Hindlimb muscle (tissue), 1 donor: ENCODE results near the gene DNAH7. TPM values are rescaled to one million over a fixed set of nuclear protein-coding genes. Genes with fewer than 3 reads are reported as not detected.

Experiments used
- DNase-seq: peaks from one replicate; pipeline ENCODE4 v3.0.0-alpha.2; 2013
- polyA plus RNA-seq: library from polyadenylated mRNA; unstranded; fragments of 120-200 nt; gene quantifications from one replicate; pipeline ENCODE4 v1.2.1, GENCODE V29; 2013; ENCODE audit not compliant: insufficient read length

DNAH7 gene
- polyA plus RNA-seq, 1 donor: 0.28 TPM

DNA sequence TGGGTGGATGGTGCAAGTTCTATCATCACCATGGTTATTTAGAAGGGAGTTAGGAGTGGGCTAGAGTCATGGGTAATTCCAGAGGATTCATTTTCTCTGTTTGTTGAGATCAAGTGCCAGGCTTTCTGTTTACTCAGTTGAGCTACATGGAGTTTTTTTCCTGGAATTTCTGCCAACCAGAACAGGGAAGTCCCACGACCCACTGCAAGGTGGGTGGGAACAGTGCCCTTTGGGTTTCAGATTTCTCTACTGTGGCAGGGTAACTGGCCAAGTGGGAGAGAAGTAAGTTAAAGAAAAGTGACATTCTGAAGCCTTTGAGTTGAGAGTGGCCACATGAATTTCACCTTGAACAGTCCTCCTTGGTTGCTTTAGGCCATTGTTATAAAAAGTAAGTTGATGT, 272.8 kb downstream of the DNAH7 start:
- DNase-seq: no peak

GRCh38 chr2:195793881-195794280, 274.8 kb downstream of the DNAH7 start:
- DNase-seq: no peak

- no peak for DNase-seq
Observed at GRCh38 chr2:195782156-195782555, 286.5 kb downstream of the DNAH7 start.

GRCh38 chr2:195779491-195779890, 289.1 kb downstream of the DNAH7 start:
- no peak for DNase-seq

- no peak for DNase-seq
Observed at GRCh38 chr2:195769975-195770374, 298.7 kb downstream of the DNAH7 start.

DNA sequence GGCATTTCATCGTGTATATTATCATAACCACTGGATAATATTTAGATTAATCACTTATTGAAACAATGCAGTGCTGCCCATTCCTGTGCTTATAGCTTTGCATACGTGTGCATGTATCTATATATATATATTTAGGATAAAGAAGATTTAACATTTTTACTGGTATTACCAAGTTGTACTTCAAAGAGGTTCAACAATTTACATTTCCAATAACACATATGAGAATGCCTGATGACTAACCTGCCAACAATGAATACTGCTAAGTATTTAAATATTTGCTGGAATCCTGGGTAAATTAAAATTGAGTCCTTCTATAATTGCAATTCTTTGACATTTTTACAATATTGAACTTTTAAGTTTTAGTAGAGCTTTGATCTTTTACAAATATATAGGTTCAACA, 300.2 kb downstream of the DNAH7 start:
- DNase-seq: no peak

GRCh38 chr2:195766691-195767090, 301.9 kb downstream of the DNAH7 start:
- no peak for DNase-seq

GRCh38 chr2:195763866-195764265, 304.8 kb downstream of the DNAH7 start:
- DNase-seq: no peak

- DNase-seq: no peak
Observed at GRCh38 chr2:195759877-195760276, 308.8 kb downstream of the DNAH7 start.

GRCh38 chr2:195758846-195759245, 309.8 kb downstream of the DNAH7 start:
- no peak for DNase-seq

DNA sequence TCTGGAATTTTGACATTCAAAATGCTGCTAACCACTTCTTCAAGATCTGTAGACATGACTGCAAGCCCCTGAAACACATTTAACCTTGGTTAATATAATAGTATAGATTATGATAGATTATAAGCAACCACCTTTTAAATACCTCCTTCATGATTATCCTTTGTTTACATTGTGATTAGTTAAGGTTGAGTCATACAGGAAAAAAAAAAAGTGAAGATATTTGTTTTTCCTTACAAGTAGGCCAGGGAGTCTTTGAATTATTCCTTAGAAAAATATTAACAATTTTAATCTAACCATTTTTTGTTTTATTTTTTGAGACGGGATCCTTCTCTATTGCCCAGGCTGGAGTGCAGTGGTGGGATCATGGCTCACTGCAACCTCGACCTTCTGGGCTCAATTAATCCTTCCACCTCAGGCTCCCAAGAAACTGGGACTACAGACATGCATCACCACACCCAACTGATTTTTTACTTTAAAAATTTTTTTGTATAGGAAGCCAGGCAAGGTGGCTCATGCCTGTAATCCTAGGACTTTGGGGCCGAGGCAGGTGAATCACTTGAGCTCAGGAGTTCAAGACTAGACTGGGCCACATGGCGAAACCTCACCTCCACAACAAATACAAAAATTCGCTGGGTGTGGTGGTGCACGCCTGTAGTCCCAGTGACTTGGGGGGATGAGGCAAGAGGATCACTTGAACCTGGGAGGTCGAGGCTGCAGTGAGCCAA, 312.3 kb downstream of the DNAH7 start:
- no peak for DNase-seq

- DNase-seq: no peak
Observed at GRCh38 chr2:195741191-195741590, 327.4 kb downstream of the DNAH7 start.

GRCh38 chr2:195737511-195738325, 330.9 kb downstream of the DNAH7 start:
- no peak for DNase-seq

GRCh38 chr2:195735347-195735746, 333.3 kb downstream of the DNAH7 start:
- DNase-seq: no peak

GRCh38 chr2:195734931-195735330, 333.7 kb downstream of the DNAH7 start:
- no peak for DNase-seq

DNA sequence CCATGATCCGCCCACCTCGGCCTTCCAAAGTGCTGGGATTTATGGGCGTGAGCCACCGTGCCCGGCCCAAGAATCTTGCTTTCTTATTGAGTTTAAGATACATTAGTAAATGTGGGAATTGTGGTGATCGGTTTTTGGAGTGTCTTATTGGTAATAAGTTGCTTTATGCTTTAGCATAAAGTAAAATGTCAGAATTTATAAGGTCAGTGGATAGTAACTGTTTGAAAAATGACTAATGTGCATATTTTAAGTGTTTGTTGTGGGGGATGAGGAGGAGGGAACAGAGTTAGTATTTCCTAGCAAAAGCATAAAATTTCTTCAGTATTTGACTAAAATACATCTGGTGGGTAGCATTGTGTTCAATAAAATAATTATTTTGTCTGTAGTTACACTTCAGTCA, 334.2 kb downstream of the DNAH7 start:
- no peak for DNase-seq

GRCh38 chr2:195733831-195734230, 334.8 kb downstream of the DNAH7 start:
- no peak for DNase-seq

GRCh38 chr2:195732574-195732973, 336.1 kb downstream of the DNAH7 start:
- no peak for DNase-seq

DNA sequence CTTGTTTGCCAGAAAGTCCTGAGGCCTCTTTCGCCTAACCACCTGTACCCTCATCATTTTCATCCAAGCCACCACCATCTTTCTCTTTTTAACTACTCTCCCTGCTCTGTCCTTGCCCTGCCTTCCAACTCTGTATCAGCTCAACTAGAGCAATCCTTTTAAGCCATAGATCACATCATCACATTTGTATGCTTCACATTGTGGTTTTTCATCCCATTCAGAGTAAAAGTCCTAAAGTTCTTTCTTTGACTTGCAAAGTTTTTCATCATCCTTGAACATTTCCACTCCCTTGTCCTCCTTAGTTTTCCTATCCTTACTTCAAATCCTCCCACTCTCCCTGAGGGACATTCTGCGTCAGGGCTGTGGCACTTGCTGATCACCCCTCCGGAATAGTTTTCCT, 337.7 kb downstream of the DNAH7 start:
- DNase-seq: no peak

- DNase-seq: no peak
Observed at GRCh38 chr2:195727106-195727505, 341.5 kb downstream of the DNAH7 start.

- no peak for DNase-seq
Observed at GRCh38 chr2:195722075-195722474, 346.6 kb downstream of the DNAH7 start.

GRCh38 chr2:195721042-195721441, 347.6 kb downstream of the DNAH7 start:
- DNase-seq: no peak

DNA sequence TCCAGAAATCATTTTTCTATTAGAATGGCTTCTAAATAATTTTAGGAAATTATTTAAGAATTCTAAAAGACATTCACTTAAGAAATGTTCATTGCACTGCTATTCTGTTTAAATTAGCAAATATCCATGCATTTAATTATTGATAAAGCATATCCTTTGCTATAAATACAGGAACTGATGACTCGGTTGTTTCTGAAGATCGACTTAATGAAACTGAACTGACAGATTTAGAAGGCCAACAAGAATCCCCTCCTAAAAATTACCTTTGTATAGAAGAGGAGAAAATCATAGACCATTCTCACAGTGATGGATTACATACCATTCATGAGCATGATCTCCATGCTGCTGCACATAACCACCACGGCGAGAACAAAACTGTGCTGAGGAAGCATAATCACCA, 352.2 kb downstream of the DNAH7 start:
- DNase-seq: no peak

DNA sequence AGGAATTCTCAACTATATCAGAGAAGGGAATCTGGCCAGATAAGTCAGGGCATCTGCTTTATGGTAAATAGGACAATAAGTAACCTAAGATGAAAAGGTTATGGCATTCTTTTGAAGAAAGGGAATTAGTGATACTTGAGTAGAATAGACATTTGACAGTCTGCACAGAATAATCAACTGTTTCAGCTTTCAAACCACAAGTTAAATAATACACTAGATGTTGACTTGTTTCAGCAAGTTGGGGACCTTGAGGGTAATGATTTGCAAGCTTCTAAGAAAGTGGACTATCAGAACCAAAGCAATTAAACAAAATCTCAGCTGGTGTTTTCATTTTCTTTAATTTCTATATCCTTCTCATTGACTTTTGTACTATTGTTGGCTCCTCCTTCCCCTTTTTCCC, 357.2 kb downstream of the DNAH7 start:
- no peak for DNase-seq
